ENCODE results near the gene EEIG1. TPM values are rescaled to one million over a fixed set of nuclear protein-coding genes. Genes with fewer than 3 reads are reported as not detected.

EEIG1 gene
- total and polyA plus RNA-seq, 10 of the 15 experiments (the other 5 are each of a cell fraction or from before 2014, with no cell fraction given) = 1.2 to 75.9 (median 9.0) TPM

DNA sequence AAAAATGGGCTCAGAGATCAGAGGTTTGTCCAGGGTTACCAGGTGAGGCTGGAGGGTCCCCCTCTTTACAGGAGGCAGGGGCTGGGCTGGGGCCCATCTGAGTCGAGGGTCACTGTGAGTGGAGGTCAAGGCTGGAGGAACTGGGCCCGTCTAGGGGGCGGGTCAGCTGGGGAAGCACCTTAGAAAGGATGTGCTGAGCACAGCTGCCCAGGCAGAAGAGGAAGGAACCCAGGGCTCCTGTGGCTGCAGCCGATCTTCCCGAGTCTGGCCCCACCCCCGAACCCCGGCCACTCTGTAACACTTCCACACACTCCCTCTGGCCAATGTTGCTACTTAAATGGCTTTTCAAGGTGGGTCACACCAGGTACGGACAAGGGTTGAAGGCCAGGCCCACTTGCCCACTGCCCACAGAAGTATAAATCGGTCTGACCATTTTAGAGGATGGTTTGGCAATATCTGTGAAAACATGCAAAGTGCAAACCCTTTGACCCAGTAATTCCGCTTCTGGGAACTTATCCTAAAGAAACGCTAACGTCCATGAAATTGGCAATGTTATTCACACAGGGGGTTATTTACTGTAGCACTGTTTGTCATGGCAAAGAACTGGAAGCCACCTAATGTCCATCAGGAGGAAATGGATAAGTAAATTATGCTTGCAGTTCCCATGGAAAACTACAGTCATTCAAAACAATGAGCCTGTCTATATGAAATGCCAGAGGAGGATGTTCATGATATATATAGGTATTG is 30.5 kb upstream of the EEIG1 start (continued):
- no peak for TF ChIP-seq FOS (IDR thresholded peaks at IDR 0.05; ENCODE audit: borderline replicate concordance, extremely low read depth, insufficient read length)

DNA sequence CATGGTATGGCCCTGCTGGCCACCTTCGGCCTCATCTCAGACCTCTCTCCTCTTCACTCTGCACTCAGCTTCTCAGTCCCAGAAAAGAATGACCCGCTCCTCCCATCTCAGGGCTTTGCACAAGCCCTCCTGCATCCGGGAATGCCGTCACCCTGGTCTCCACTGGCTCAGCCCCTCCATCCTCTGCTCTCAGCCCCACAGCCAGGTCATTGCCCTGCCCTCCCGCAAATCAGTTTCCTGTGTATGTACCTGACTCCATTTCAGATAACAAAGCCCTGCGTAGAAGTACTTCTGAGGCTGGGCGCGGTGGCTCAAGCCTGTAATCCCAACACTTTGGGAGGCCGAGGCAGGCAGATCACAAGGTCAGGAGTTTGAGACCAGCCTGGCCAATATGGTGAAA is 28.9 kb upstream of the EEIG1 start:
- Histone ChIP-seq H3K4me2 (ENCODE audit: control insufficient read depth, insufficient read depth) (no peak overlapping the region), H3K9ac (ENCODE audit: control insufficient read depth, insufficient read depth, low read length) (no peak overlapping the region), H3K27me3 (replicated peaks in 1 of 2; ENCODE audit: control insufficient read depth in 2 of 2, insufficient read depth in 2 of 2, low read length in 1 of 2) (no peaks in the 10 kb centered on the region), H4K20me1 (ENCODE audit: control insufficient read depth, insufficient read depth) (no peaks in the 10 kb centered on the region), H3K4me1 (ENCODE audit: control insufficient read depth, insufficient read depth, low read length) (peaks cover 21% of the 10 kb centered on the region), H3K9me3 (replicated peaks; ENCODE audit: control insufficient read depth, insufficient read depth, low read length) (peaks cover 2% of the 10 kb centered on the region; the same call in 1 of the 3 replicates), H3K36me3 (ENCODE audit: control insufficient read depth in 2 of 2, insufficient read depth in 2 of 2, low read length in 1 of 2) (no peaks in the 10 kb centered on the region), H3K79me2 (ENCODE audit: control insufficient read depth, insufficient read depth, low read length) (no peaks in the 10 kb centered on the region), H3K27ac (ENCODE audit: control insufficient read depth, insufficient read depth) (no peak overlapping the region), H3K4me3 (no peak overlapping the region), H2AFZ (ENCODE audit: control insufficient read depth, low read depth, low read length) (no peak overlapping the region)
- FAIRE-seq (no peak), ATAC-seq (no peak), DNase-seq (ENCODE audit: low read depth, low spot score) (no peak)
- no TSS peak for BruUV-seq (replicated peaks)
- intact Hi-C loops (cut with micrococcal nuclease; ENCODE audit: unreplicated experiment) (no loop called here), in situ Hi-C loops (cut with MboI) (no loop called here)
- SMC1A ChIA-PET (ENCODE audit: uncharacterized antibody, unreplicated experiment) = no interaction called here
- WGBS (ENCODE audit: insufficient coverage, insufficient replicate concordance, low lambda C conversion rate, missing lambda C conversion rate) = 98% methylated on average over 9 of the region's 9 CpGs
- CTCF ChIA-PET = interaction anchor here (0.7 to 1.5 kb wide), 4 partner anchors 15 to 26 kb away, joined by 3 to 4 read pairs (median 4); no protein-coding TSS in a partner anchor
- POLR2A ChIA-PET = no interaction called here
- RAD21 ChIA-PET (ENCODE audit: unreplicated experiment) = no interaction called here
- no peak for TF ChIP-seq ATF7 (IDR thresholded peaks at IDR 0.05; ENCODE audit: low read depth)
- TF ChIP-seq, protein P1, sequence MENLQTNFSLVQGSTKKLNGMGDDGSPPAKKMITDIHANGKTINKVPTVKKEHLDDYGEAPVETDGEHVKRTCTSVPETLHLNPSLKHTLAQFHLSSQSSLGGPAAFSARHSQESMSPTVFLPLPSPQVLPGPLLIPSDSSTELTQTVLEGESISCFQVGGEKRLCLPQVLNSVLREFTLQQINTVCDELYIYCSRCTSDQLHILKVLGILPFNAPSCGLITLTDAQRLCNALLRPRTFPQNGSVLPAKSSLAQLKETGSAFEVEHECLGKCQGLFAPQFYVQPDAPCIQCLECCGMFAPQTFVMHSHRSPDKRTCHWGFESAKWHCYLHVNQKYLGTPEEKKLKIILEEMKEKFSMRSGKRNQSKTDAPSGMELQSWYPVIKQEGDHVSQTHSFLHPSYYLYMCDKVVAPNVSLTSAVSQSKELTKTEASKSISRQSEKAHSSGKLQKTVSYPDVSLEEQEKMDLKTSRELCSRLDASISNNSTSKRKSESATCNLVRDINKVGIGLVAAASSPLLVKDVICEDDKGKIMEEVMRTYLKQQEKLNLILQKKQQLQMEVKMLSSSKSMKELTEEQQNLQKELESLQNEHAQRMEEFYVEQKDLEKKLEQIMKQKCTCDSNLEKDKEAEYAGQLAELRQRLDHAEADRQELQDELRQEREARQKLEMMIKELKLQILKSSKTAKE (IDR thresholded peaks at IDR 0.05; ENCODE audit: low read depth, poor library complexity, severe bottlenecking) = no peak
- no peak for TF ChIP-seq EP300 (IDR thresholded peaks at IDR 0.05; ENCODE audit: borderline replicate concordance in 1 of 2, control insufficient read depth in 1 of 2, low read depth in 2 of 2, low read length in 2 of 2)
- TF ChIP-seq BHLHE40 (IDR thresholded peaks at IDR 0.05; ENCODE audit: borderline replicate concordance in 1 of 2, low read depth in 2 of 2, low read length in 1 of 2) = no peak
- TF ChIP-seq, protein P2, sequence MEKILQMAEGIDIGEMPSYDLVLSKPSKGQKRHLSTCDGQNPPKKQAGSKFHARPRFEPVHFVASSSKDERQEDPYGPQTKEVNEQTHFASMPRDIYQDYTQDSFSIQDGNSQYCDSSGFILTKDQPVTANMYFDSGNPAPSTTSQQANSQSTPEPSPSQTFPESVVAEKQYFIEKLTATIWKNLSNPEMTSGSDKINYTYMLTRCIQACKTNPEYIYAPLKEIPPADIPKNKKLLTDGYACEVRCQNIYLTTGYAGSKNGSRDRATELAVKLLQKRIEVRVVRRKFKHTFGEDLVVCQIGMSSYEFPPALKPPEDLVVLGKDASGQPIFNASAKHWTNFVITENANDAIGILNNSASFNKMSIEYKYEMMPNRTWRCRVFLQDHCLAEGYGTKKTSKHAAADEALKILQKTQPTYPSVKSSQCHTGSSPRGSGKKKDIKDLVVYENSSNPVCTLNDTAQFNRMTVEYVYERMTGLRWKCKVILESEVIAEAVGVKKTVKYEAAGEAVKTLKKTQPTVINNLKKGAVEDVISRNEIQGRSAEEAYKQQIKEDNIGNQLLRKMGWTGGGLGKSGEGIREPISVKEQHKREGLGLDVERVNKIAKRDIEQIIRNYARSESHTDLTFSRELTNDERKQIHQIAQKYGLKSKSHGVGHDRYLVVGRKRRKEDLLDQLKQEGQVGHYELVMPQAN (conservative IDR thresholded peaks at IDR 0.05) = no peak
- TF ChIP-seq HDAC2 (IDR thresholded peaks at IDR 0.05) = no peak
- TF ChIP-seq NRF1 (conservative IDR thresholded peaks at IDR 0.05; ENCODE audit: low read depth, low read length) = no peak
- TF ChIP-seq, protein P3, sequence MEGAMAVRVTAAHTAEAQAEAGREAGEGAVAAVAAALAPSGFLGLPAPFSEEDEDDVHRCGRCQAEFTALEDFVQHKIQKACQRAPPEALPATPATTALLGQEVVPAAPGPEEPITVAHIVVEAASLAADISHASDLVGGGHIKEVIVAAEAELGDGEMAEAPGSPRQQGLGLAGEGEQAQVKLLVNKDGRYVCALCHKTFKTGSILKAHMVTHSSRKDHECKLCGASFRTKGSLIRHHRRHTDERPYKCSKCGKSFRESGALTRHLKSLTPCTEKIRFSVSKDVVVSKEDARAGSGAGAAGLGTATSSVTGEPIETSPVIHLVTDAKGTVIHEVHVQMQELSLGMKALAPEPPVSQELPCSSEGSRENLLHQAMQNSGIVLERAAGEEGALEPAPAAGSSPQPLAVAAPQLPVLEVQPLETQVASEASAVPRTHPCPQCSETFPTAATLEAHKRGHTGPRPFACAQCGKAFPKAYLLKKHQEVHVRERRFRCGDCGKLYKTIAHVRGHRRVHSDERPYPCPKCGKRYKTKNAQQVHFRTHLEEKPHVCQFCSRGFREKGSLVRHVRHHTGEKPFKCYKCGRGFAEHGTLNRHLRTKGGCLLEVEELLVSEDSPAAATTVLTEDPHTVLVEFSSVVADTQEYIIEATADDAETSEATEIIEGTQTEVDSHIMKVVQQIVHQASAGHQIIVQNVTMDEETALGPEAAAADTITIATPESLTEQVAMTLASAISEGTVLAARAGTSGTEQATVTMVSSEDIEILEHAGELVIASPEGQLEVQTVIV (IDR thresholded peaks at IDR 0.05; ENCODE audit: borderline replicate concordance, partially characterized antibody) = no peak
- TF ChIP-seq CHD2 (IDR thresholded peaks at IDR 0.05; ENCODE audit: borderline replicate concordance, low read depth, low read length) = no peak
- TF ChIP-seq, protein P4, sequence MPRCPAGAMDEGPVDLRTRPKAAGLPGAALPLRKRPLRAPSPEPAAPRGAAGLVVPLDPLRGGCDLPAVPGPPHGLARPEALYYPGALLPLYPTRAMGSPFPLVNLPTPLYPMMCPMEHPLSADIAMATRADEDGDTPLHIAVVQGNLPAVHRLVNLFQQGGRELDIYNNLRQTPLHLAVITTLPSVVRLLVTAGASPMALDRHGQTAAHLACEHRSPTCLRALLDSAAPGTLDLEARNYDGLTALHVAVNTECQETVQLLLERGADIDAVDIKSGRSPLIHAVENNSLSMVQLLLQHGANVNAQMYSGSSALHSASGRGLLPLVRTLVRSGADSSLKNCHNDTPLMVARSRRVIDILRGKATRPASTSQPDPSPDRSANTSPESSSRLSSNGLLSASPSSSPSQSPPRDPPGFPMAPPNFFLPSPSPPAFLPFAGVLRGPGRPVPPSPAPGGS (IDR thresholded peaks at IDR 0.05; ENCODE audit: borderline replicate concordance, insufficient read depth, low read depth, low read length, poor library complexity, severe bottlenecking) = no peak
- TF ChIP-seq RAD21 (IDR thresholded peaks at IDR 0.05; ENCODE audit: insufficient read depth, low read depth, low read length) = no peak
